ENCODE results near the gene FTCDNL1. TPM values are rescaled to one million over a fixed set of nuclear protein-coding genes. Genes with fewer than 3 reads are reported as not detected.

FTCDNL1 gene
- total and polyA plus RNA-seq, 9 of the 15 experiments (the other 6 are each of a cell fraction or from before 2014, with no cell fraction given) = 0.13 to 0.58 (median 0.32) TPM

GRCh38 chr2:199775267-199775666 lies 75.7 kb downstream of the FTCDNL1 start:
- CTCF ChIA-PET (ENCODE audit: low intra/inter-chr PET ratio) = no interaction called here
- Histone ChIP-seq H3K9ac (ENCODE audit: insufficient read depth in 1 of 2, low read depth in 2 of 2, low read length in 2 of 2) (no peak overlapping the region), H3K4me2 (ENCODE audit: insufficient read depth, low read length) (no peak overlapping the region), H2AFZ (ENCODE audit: low read depth, low read length) (no peak overlapping the region), H3K27me3 (ENCODE audit: control insufficient read depth in 2 of 2, insufficient read depth in 2 of 2, low read length in 2 of 2) (no peaks in the 10 kb centered on the region), H3K27ac (ENCODE audit: extremely low read depth, low read depth, low read length) (no peak overlapping the region), H3K4me1 (replicated peaks in 1 of 2; ENCODE audit: control insufficient read depth in 2 of 2, insufficient read depth in 2 of 2, low read length in 2 of 2) (peaks cover 0 to 8% of the 10 kb centered on the region in 2 experiments; a peak in 2 of 5 replicates), H3K9me3 (replicated peaks; ENCODE audit: control insufficient read depth, insufficient read depth, low read depth, low read length) (no peaks in the 10 kb centered on the region), H4K20me1 (replicated peaks; ENCODE audit: control insufficient read depth, insufficient read depth, low read length) (no peaks in the 10 kb centered on the region), H3K4me3 (no peak overlapping the region), H3K36me3 (ENCODE audit: control insufficient read depth, insufficient read depth, low read length) (no peaks in the 10 kb centered on the region), H3K9me1 (ENCODE audit: control insufficient read depth, insufficient read depth, low read length) (no peaks in the 10 kb centered on the region), H3K79me2 (ENCODE audit: control insufficient read depth, insufficient read depth, low read length) (no peaks in the 10 kb centered on the region)
- ATAC-seq (no peak), DNase-seq (ENCODE audit: extremely low read depth in 1 of 4, low spot score in 3 of 4) (no peak), FAIRE-seq (no peak)
- in situ Hi-C loops (cut with MboI) = no loop called here
- TF ChIP-seq ETS2 (tag; IDR thresholded peaks at IDR 0.05; ENCODE audit: borderline replicate concordance, poor library complexity, severe bottlenecking) (no peak), MIER1 (IDR thresholded peaks at IDR 0.05; ENCODE audit: low read depth) (no peak), ZSCAN29 (IDR thresholded peaks at IDR 0.05) (no peak), ETS1 (conservative IDR thresholded peaks at IDR 0.05; ENCODE audit: control insufficient read depth, low read depth, low read length) (no peak), ZC3H11A (IDR thresholded peaks at IDR 0.05; ENCODE audit: low read depth, low read length) (no peak), SNIP1 (IDR thresholded peaks at IDR 0.05; ENCODE audit: low read depth) (no peak), RUNX1 (IDR thresholded peaks at IDR 0.05; ENCODE audit: low read depth) (no peak), DNMT1 (IDR thresholded peaks at IDR 0.05) (no peak)
- TF ChIP-seq, protein P1, sequence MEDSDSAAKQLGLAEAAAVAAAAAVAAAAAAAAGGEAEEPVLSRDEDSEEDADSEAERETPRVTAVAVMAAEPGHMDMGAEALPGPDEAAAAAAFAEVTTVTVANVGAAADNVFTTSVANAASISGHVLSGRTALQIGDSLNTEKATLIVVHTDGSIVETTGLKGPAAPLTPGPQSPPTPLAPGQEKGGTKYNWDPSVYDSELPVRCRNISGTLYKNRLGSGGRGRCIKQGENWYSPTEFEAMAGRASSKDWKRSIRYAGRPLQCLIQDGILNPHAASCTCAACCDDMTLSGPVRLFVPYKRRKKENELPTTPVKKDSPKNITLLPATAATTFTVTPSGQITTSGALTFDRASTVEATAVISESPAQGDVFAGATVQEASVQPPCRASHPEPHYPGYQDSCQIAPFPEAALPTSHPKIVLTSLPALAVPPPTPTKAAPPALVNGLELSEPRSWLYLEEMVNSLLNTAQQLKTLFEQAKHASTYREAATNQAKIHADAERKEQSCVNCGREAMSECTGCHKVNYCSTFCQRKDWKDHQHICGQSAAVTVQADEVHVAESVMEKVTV (CRISPR knock-in tag; IDR thresholded peaks at IDR 0.05) = no peak
- TF ChIP-seq, protein P2, sequence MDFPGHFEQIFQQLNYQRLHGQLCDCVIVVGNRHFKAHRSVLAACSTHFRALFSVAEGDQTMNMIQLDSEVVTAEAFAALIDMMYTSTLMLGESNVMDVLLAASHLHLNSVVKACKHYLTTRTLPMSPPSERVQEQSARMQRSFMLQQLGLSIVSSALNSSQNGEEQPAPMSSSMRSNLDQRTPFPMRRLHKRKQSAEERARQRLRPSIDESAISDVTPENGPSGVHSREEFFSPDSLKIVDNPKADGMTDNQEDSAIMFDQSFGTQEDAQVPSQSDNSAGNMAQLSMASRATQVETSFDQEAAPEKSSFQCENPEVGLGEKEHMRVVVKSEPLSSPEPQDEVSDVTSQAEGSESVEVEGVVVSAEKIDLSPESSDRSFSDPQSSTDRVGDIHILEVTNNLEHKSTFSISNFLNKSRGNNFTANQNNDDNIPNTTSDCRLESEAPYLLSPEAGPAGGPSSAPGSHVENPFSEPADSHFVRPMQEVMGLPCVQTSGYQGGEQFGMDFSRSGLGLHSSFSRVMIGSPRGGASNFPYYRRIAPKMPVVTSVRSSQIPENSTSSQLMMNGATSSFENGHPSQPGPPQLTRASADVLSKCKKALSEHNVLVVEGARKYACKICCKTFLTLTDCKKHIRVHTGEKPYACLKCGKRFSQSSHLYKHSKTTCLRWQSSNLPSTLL (IDR thresholded peaks at IDR 0.05) = no peak
- POLR2A ChIA-PET = interaction anchor here (0.6 kb wide), 1 partner anchor 1089 kb away, joined by 3 read pairs; no protein-coding TSS in a partner anchor
- WGBS (ENCODE audit: insufficient coverage, low coverage, missing lambda C conversion rate) = 4% methylated on average over 2 of the region's 3 CpGs
- no TSS peak for BruUV-seq (replicated peaks)
- intact Hi-C loops (cut with micrococcal nuclease) = no loop called here

All from K562 (cell line).